Thyroid gland (tissue), 4 donors: ENCODE measurements around the gene DDX60.

ENCODE experiments used
- POLR2A ChIP-seq, 2 donors: fragments of 450-650 bp; IDR thresholded peaks; one replicate each; pipeline ENCODE4 v1.6.1; 2017; ENCODE audit warnings: antibody characterized with exemption in 2 of 2, mild to moderate bottlenecking in 2 of 2, moderate library complexity in 1 of 2
- TF ChIP-seq, protein P1 (sequence below), 6 experiments: fragments of 200-600 bp in 3 of 6; fragments of 450-650 bp in 3 of 6; sonication (generic) in 3 of 6; IDR thresholded peaks; one replicate each; pipeline ENCODE4 v1.5.1; 2016 to 2019; ENCODE audit warnings: antibody characterized with exemption in 6 of 6, mild to moderate bottlenecking in 2 of 6, inconsistent platforms in 1 of 6, moderate library complexity in 1 of 6

DNA sequence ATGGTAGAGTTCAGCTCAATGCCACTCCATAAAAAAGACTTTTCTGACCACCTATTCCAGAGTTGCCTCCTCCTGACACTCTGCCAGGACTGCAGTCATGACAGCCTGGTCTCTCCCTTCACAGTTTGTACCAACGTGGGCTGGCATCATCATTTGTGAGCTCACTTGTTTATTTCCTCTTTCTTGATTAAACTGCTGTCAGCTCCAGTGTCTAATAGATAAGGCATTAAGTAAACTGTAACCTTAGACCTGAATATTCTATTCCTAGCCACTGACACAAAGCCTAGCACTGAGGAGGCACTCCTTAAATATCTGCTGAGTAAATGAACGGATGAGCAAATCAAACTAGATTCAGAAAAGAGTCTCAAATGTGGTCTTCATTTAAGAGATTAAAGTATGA, 48.7 kb downstream of the DDX60 start:
- TF ChIP-seq, protein P1, sequence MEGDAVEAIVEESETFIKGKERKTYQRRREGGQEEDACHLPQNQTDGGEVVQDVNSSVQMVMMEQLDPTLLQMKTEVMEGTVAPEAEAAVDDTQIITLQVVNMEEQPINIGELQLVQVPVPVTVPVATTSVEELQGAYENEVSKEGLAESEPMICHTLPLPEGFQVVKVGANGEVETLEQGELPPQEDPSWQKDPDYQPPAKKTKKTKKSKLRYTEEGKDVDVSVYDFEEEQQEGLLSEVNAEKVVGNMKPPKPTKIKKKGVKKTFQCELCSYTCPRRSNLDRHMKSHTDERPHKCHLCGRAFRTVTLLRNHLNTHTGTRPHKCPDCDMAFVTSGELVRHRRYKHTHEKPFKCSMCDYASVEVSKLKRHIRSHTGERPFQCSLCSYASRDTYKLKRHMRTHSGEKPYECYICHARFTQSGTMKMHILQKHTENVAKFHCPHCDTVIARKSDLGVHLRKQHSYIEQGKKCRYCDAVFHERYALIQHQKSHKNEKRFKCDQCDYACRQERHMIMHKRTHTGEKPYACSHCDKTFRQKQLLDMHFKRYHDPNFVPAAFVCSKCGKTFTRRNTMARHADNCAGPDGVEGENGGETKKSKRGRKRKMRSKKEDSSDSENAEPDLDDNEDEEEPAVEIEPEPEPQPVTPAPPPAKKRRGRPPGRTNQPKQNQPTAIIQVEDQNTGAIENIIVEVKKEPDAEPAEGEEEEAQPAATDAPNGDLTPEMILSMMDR (IDR thresholded peaks at IDR 0.05), result no peak
- TF ChIP-seq POLR2A (IDR thresholded peaks at IDR 0.05), result no peak
